Activated T-helper 1 cell treated with anti-CD3 and anti-CD28 coated beads, Interleukin-12 subunit alpha, Interleukin-12 subunit beta, Interleukin-2, Interleukin-4 antibody, amounts not matched to agents 30 ng/mL and 10 ng/mL and 1 ng/mL, durations not matched to agents 14 hours and 24 hours and 36 hours (primary cell): ENCODE data around the gene PLEKHA7. TPM values are rescaled to one million over a fixed set of nuclear protein-coding genes. Genes with fewer than 3 reads are reported as not detected.

Experiments
- DNase-seq: peaks from one replicate; pipeline ENCODE4 v3.0.0; 2021; ENCODE audit warnings: low spot score
- H3K27ac Mint-ChIP-seq: one replicate; pipeline ENCODE4 v1.8.0; 2021; ENCODE audit warnings: mild to moderate bottlenecking, mixed read lengths
- H3K27me3 Mint-ChIP-seq: one replicate; pipeline ENCODE4 v1.8.0; 2022; ENCODE audit warnings: mild to moderate bottlenecking, moderate library complexity, mixed read lengths; ENCODE audit not compliant: insufficient read depth
- H3K36me3 Mint-ChIP-seq: one replicate; pipeline ENCODE4 v1.8.0; 2021; ENCODE audit warnings: low read depth, mixed read lengths
- H3K4me1 Mint-ChIP-seq: one replicate; pipeline ENCODE4 v1.8.0; 2021; ENCODE audit warnings: low read depth, mixed read lengths
- H3K4me3 Mint-ChIP-seq: one replicate; pipeline ENCODE4 v1.8.0; 2021; ENCODE audit warnings: mild to moderate bottlenecking, moderate library complexity, mixed read lengths
- H3K9me3 Mint-ChIP-seq: one replicate; pipeline ENCODE4 v1.8.0; 2021; ENCODE audit warnings: mixed read lengths
- intact Hi-C: fragments of 100-400 bp; cut with micrococcal nuclease; formaldehyde crosslinking; loops from one replicate; pipeline ENCODE4 v1.15.1; 2024
- total RNA-seq: library from RNA; stranded (reverse); gene quantifications from 2 replicates; pipeline ENCODE4 v1.2.3, GENCODE V29; 2022

The PLEKHA7 gene
- total RNA-seq, 1 donor from 2014 or later, result 10.3 TPM

DNA sequence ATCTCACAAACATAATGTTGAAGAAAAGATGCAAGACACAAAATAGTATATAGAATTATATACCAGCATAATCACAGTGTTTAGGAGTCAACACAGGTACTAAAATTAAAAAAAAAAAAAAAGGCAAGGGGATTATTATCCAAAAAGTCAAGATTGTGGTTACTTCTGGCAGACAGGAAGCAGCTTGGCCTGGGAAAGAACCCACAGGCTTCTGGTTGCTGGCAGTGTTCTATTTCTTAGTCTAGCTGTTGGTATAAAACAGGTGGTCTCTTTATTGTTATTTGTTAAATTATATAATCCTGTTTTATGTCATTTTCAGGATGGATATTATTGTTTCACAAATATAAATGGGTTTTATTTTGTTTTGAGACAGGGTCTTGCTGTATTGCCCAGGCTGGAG is 221.8 kb downstream of the PLEKHA7 start:
- Mint-ChIP-seq H3K9me3 (no peaks in the 10 kb centered on the region), H3K27me3 (peaks cover 1% of the 10 kb centered on the region), H3K4me1 (peaks cover 20% of the 10 kb centered on the region), H3K27ac (no peak overlapping the region), H3K4me3 (no peak overlapping the region), H3K36me3 (peaks cover 4% of the 10 kb centered on the region)
- no peak for DNase-seq
- intact Hi-C loops, result no loop called here

DNA sequence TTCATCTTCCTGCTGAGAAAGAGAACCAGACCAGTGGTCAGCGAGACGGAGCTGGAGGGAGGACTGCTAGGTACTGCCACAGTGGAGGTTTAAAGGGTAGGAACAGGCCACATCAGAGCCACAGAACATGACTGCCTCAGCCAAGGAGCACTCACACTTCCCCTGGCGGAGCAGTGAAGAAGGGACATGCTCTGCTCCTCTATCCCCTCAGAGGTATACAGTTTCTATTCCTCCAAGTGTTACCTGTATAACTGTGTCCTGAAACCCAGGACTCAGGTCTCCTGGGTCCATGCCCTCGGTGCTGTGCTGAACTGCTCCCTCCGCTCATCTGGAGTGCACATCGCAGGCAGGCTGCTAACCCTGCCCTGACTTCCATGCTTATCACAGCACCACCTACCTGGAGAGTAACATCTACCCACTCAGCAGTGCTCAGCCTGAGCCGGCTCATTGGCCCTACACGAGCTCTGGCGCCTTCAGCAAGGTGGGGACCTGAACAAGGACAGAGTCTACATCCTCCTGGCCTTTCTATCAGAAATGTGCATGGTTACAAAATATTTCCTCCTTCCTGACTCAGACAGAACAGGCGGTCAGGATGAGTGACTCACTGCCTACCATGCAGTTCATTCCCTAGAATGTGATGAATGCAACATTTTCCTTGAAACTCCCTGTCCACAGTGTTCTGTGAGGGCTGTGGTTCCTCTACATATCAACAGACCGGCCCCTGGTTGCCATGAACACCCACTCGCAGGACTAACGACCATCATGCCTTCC is 222.8 kb downstream of the PLEKHA7 start:
- peak overlapping the region; percentile 56 for H3K27ac Mint-ChIP-seq
- intact Hi-C loops, result no loop called here
- H3K36me3 Mint-ChIP-seq, result peaks cover 4% of the 10 kb centered on the region
- no peaks in the 10 kb centered on the region for H3K9me3 Mint-ChIP-seq
- H3K4me1 Mint-ChIP-seq, result peaks cover 17% of the 10 kb centered on the region
- no peak overlapping the region for H3K4me3 Mint-ChIP-seq
- H3K27me3 Mint-ChIP-seq, result peaks cover 2% of the 10 kb centered on the region
- DNase-seq, result no peak

- Mint-ChIP-seq H3K27me3 (peaks cover 4% of the 10 kb centered on the region), H3K9me3 (no peaks in the 10 kb centered on the region), H3K36me3 (peaks cover 3% of the 10 kb centered on the region), H3K4me1 (peaks cover 17% of the 10 kb centered on the region), H3K4me3 (no peak overlapping the region), H3K27ac (no peak overlapping the region)
- intact Hi-C loops, result no loop called here
- DNase-seq, result no peak
Measured at GRCh38 chr11:16790486-16791190, 223.6 kb downstream of the PLEKHA7 start.

DNA sequence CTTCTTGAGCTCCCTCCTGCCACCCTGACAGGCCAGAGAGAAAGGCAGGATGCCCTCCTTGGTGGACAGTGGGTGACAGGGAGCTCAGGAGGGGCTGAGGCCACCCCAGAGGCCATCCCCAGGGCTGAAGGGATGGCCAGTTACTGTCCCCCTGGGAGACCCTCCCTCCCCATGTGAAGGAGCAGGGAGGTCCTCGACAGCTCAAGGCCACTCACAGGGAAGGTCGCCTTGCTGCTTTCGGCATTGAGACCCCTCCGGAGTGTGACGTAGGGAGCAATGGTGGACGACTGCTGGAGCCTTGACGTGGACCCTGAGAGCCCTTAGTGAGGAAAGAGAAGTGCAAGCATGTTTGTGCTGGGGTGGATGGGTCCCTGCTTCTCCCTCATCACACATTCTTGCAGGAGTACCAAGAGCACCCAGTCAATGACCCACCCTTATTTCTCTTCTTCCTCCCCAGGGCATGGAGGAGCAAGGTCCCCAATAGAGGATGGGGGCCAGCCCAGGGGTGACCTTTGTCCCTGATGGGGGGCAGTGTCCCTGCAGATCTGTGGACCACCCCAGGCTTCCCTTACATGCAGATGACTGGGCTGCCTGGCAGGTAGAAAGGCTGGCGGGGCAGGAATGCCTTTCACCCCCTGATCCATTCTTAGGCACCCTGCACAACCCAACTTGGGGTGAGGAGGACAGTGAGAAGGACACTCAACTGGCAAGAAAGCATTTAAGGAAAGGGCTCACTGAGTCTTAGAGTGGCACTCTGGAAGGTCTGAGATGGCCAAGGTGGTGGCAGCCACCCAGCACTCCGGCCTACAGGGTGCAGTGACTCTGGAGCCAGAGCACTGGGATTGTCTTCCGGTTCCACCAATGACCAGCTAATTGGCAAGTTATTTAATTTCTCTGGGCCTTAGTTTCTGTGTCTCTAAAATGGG is 224.4 kb downstream of the PLEKHA7 start:
- intact Hi-C loops, result loop anchor here (5.0 kb wide), 1 partner anchor 712 kb away; no protein-coding TSS in a partner anchor
- H3K9me3 Mint-ChIP-seq, result no peaks in the 10 kb centered on the region
- H3K27ac Mint-ChIP-seq, result no peak overlapping the region

GRCh38 chr11:16789063-16789420 is 225.2 kb downstream of the PLEKHA7 start:
- H3K36me3 Mint-ChIP-seq, result no peaks in the 10 kb centered on the region
- DNase-seq, result no peak
- no peak overlapping the region for H3K4me3 Mint-ChIP-seq
- H3K4me1 Mint-ChIP-seq, result peaks cover 9% of the 10 kb centered on the region
- H3K27ac Mint-ChIP-seq, result no peak overlapping the region
- H3K9me3 Mint-ChIP-seq, result no peaks in the 10 kb centered on the region
- intact Hi-C loops, result loop anchor here (5.0 kb wide), 1 partner anchor 713 kb away; no protein-coding TSS in a partner anchor
- peaks cover 4% of the 10 kb centered on the region for H3K27me3 Mint-ChIP-seq

More for the DNA sequence above, 224.4 kb downstream of the PLEKHA7 start:
- Mint-ChIP-seq H3K4me3 (no peak overlapping the region), H3K27me3 (peaks cover 4% of the 10 kb centered on the region), H3K36me3 (no peaks in the 10 kb centered on the region), H3K4me1 (peaks cover 10% of the 10 kb centered on the region)
- no peak for DNase-seq

- no peaks in the 10 kb centered on the region for H3K36me3 Mint-ChIP-seq
- H3K9me3 Mint-ChIP-seq, result no peaks in the 10 kb centered on the region
- intact Hi-C loops, result loop anchor here (1.0 to 5.0 kb wide), 2 partner anchors 147 to 714 kb away; no protein-coding TSS in a partner anchor
Measured at GRCh38 chr11:16788141-16789062, 225.8 kb downstream of the PLEKHA7 start.

DNA sequence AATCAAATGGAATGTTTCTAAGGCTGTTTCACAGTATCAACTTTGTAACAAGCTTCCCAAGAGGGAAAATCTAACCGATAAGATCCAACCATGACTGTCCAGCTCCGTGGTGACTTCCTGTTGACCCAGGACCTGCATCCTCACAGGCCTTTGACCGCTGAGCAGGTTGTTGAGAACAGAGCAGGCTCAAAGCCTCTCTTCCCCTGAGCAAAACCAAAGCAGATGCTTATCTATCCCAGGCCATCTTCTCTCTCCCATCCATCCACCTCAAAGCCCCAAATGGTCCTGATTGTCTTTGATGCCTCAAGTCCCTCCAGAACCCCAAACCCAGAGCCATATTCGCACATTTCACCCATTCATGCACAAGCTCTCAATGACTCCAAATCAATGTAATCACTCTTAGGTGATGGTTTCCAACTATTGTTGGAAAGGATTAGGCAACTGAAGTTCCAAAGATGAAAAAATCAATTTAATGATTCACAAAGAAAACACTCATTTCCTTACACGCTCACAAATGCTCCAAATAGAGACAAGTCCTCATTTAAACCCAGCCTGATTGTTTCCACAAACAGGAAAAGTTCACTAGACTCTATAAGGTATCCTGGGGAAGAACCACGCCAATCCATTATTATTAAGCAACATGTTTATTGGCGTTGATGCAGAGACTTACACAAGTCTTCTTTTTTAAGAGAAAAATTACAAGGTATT is 227.0 kb downstream of the PLEKHA7 start:
- peaks cover 9% of the 10 kb centered on the region for H3K4me1 Mint-ChIP-seq
- DNase-seq, result no peak
- no peak overlapping the region for H3K27ac Mint-ChIP-seq
- intact Hi-C loops, result loop anchor here (5.0 kb wide), 1 partner anchor 715 kb away; no protein-coding TSS in a partner anchor
- no peaks in the 10 kb centered on the region for H3K9me3 Mint-ChIP-seq
- peaks cover 2% of the 10 kb centered on the region for H3K27me3 Mint-ChIP-seq
- H3K4me3 Mint-ChIP-seq, result no peak overlapping the region
- no peaks in the 10 kb centered on the region for H3K36me3 Mint-ChIP-seq

More at GRCh38 chr11:16788141-16789062, 225.8 kb downstream of the PLEKHA7 start:
- H3K27me3 Mint-ChIP-seq, result peaks cover 4% of the 10 kb centered on the region
- H3K27ac Mint-ChIP-seq, result no peak overlapping the region
- DNase-seq, result peak; percentile 7
- H3K4me3 Mint-ChIP-seq, result no peak overlapping the region
- peaks cover 9% of the 10 kb centered on the region for H3K4me1 Mint-ChIP-seq

DNA sequence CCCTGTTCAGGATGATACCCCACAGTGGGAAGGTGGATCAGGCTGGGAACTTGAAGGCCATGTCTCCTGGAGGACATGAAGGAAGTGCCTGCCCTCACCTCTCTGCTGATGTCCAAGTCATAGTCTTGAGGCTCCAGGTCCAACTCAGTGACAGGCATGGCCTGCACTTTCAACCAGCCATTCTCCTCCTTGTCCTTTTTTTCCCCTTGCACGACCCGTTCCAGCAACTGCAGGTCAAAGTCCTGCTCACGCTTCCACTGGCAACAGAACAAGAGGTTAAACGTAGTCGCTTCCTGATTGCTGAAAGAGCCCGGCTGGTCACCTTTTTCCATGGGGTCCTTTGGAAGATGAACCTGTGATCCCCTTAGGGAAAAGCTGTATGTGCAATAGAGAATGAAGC is 228.1 kb downstream of the PLEKHA7 start:
- no peaks in the 10 kb centered on the region for H3K4me1 Mint-ChIP-seq
- no peak for DNase-seq
- intact Hi-C loops, result loop anchor here (5.0 kb wide), 1 partner anchor 716 kb away; no protein-coding TSS in a partner anchor
- no peaks in the 10 kb centered on the region for H3K9me3 Mint-ChIP-seq
- H3K4me3 Mint-ChIP-seq, result no peak overlapping the region
- peaks cover 2% of the 10 kb centered on the region for H3K27me3 Mint-ChIP-seq
- H3K36me3 Mint-ChIP-seq, result no peaks in the 10 kb centered on the region
- no peak overlapping the region for H3K27ac Mint-ChIP-seq

DNA sequence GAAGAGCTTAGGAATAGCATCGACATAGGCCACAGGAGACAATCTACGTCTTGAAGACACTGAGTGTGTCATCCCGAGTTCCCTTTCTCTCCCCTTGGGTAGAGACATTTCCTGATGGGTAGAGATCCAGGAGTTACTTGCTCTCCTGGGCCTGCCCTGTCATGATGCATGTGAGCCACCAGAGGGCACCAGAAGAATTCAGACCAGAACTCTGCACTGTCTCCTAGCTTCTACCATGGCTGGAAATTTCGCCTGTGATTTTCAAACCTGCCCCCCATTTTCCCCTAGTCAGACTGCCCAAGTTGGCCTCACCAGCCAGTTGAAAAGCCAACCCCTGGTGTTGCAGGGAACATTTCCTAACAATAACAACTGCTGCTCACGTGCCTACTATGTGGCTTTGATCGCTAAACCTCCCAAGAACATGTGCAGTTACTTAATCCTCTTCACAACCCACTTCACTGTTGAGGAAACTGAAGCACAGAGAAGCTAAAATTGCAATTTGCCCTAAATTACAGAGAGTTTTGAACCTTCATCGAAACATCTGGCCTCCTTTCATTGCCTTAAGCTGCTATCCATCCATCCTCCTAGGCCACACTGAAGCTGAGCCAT is 228.6 kb downstream of the PLEKHA7 start:
- no peaks in the 10 kb centered on the region for H3K9me3 Mint-ChIP-seq
- DNase-seq, result peak; percentile 31
- intact Hi-C loops, result loop anchor here (1.0 to 5.0 kb wide), 4 partner anchors 35 to 717 kb away; no protein-coding TSS in a partner anchor
- no peaks in the 10 kb centered on the region for H3K36me3 Mint-ChIP-seq
- no peaks in the 10 kb centered on the region for H3K4me1 Mint-ChIP-seq
- no peak overlapping the region for H3K4me3 Mint-ChIP-seq
- peaks cover 2% of the 10 kb centered on the region for H3K27me3 Mint-ChIP-seq
- no peak overlapping the region for H3K27ac Mint-ChIP-seq

DNA sequence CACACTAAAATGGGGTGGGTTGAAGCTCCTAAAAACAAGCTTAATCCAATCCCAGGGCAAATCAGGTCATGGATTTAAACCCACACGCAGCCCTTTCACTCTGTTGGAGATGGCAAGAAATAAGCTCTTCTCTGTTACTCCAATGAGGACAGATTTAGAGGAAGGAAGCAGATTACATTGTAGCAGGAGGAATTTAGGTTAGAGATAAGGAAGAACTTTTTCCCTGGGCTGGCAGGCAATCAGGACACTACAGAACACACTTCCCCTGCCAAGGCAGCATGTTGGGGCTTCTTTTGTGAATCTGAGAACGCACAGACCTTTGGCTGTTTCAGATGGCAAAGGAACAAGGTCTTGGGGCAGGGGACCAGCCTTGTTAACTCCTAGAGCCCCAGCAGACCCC is 229.5 kb downstream of the PLEKHA7 start:
- no peaks in the 10 kb centered on the region for H3K36me3 Mint-ChIP-seq
- no peaks in the 10 kb centered on the region for H3K4me1 Mint-ChIP-seq
- H3K27me3 Mint-ChIP-seq, result peaks cover 2% of the 10 kb centered on the region
- H3K9me3 Mint-ChIP-seq, result no peaks in the 10 kb centered on the region
- no peak overlapping the region for H3K27ac Mint-ChIP-seq
- no peak for DNase-seq
- intact Hi-C loops, result loop anchor here (1.0 to 5.0 kb wide), 4 partner anchors 36 to 718 kb away; no protein-coding TSS in a partner anchor
- no peak overlapping the region for H3K4me3 Mint-ChIP-seq

DNA sequence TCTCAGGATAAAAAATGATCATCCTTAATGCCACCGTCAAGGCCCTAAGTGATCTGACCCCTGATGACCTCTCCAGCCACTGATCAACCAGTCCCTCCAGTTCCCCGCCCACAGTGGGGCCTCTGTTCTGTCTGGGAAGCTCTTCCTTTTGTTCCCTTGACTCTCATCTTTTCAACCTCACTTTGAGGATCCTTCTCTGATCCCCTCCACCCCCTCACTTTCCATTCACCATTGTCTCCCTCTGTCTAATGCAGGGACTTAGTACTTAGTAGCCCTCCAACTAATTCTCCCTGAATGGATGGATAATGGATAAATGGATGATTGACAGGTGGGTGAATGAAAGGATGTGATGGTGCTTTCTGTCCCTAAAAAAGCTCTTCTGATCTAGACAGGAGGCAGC is 230.1 kb downstream of the PLEKHA7 start:
- intact Hi-C loops, result loop anchor here (2.0 kb wide), 1 partner anchor 151 kb away; no protein-coding TSS in a partner anchor
- Mint-ChIP-seq H3K27ac (no peak overlapping the region), H3K4me3 (no peak overlapping the region), H3K9me3 (no peaks in the 10 kb centered on the region), H3K4me1 (no peaks in the 10 kb centered on the region), H3K36me3 (no peaks in the 10 kb centered on the region), H3K27me3 (peaks cover 2% of the 10 kb centered on the region)
- no peak for DNase-seq
